ENCODE measurements around the gene LCNL1. TPM values are rescaled to one million over a fixed set of nuclear protein-coding genes. Genes with fewer than 3 reads are reported as not detected.
A peak's percentile ranks its signal among the peaks of the same experiment; 100 is the strongest.

LCNL1 gene
- total and polyA plus RNA-seq, 2 of the 13 experiments (the other 11 are each of a cell fraction or from before 2014, with no cell fraction given): not detected

GRCh38 chr9:136949817-136950655, 32.8 kb upstream of the LCNL1 start (continued):
- no peak for TF ChIP-seq ELK4 (CRISPR knock-in tag; IDR thresholded peaks at IDR 0.05; ENCODE audit: borderline replicate concordance)
- peak; percentile 46; the same call in 1 of the 2 replicates for TF ChIP-seq ZNF574 (CRISPR knock-in tag; IDR thresholded peaks at IDR 0.05)
- no peak for TF ChIP-seq ZNF784 (CRISPR knock-in tag; IDR thresholded peaks at IDR 0.05; ENCODE audit: borderline replicate concordance)
- TF ChIP-seq BHLHE40 (IDR thresholded peaks at IDR 0.05; ENCODE audit: low read length): peak; percentile 82
- TF ChIP-seq CENPX (CRISPR knock-in tag; IDR thresholded peaks at IDR 0.05): no peak
- TF ChIP-seq ZKSCAN8 (CRISPR knock-in tag; IDR thresholded peaks at IDR 0.05; ENCODE audit: borderline replicate concordance): no peak
- TF ChIP-seq KLF15 (CRISPR knock-in tag; IDR thresholded peaks at IDR 0.05; ENCODE audit: borderline replicate concordance): no peak
- TF ChIP-seq CBX2 (IDR thresholded peaks at IDR 0.05; ENCODE audit: low read depth, low read length): no peak
- no peak for TF ChIP-seq CBX2 (CRISPR knock-in tag; IDR thresholded peaks at IDR 0.05; ENCODE audit: low read depth)
- TF ChIP-seq MEIS2 (CRISPR knock-in tag; IDR thresholded peaks at IDR 0.05): peak; percentile 40; the same call in 1 of the 2 replicates
- TF ChIP-seq SPEN (CRISPR knock-in tag; IDR thresholded peaks at IDR 0.05; ENCODE audit: low read depth): peak; percentile 78
- TF ChIP-seq KMT2B (CRISPR knock-in tag; IDR thresholded peaks at IDR 0.05): peak; percentile 32; the same call in 1 of the 2 replicates
- no peak for TF ChIP-seq ZNF747 (CRISPR knock-in tag; IDR thresholded peaks at IDR 0.05; ENCODE audit: borderline replicate concordance)
- no peak for TF ChIP-seq SMC3 (IDR thresholded peaks at IDR 0.05; ENCODE audit: low read length)
- no peak for TF ChIP-seq ZHX2 (IDR thresholded peaks at IDR 0.05; ENCODE audit: low read depth)
- no peak for TF ChIP-seq ZHX2 (CRISPR knock-in tag; IDR thresholded peaks at IDR 0.05; ENCODE audit: borderline replicate concordance)
- peak; percentile 68 for TF ChIP-seq ZBTB25 (CRISPR knock-in tag; IDR thresholded peaks at IDR 0.05)
